Activated CD8-positive, alpha-beta T cell treated with anti-CD3 and anti-CD28 coated beads, Interleukin-2, amount 10 ng/mL, durations not matched to agents 7 days and 5 days (primary cell): ENCODE results near the gene NEGR1. TPM values are rescaled to one million over a fixed set of nuclear protein-coding genes. Genes with fewer than 3 reads are reported as not detected.

Source experiments
- ATAC-seq: fragments of 150-1000 bp; cut with Tn5 transposase; one replicate; pipeline ENCODE4 v1.10.0; 2021; ENCODE audit warnings: moderate library complexity
- CTCF ChIA-PET: fragments of 350-600 bp; sonication (Branson Sonifier 250); formaldehyde crosslinking; loops from one replicate; lab custom pipeline; 2021; ENCODE audit warnings: antibody characterized with exemption; lab: Charles Lee
- POLR2A ChIA-PET: fragments of 350-600 bp; sonication (Branson Sonifier 250); formaldehyde crosslinking; loops from one replicate; lab custom pipeline; 2021; ENCODE audit warnings: antibody characterized with exemption; lab: Charles Lee
- DNase-seq: peaks from one replicate; pipeline ENCODE4 v3.0.0-alpha.2; 2020
- H3K27ac Mint-ChIP-seq: one replicate; pipeline ENCODE4 v1.8.0; 2021; ENCODE audit warnings: mild to moderate bottlenecking, mixed read lengths
- H3K27me3 Mint-ChIP-seq: one replicate; pipeline ENCODE4 v1.8.0; 2021; ENCODE audit warnings: low read depth, mixed read lengths
- H3K36me3 Mint-ChIP-seq: one replicate; pipeline ENCODE4 v1.8.0; 2021; ENCODE audit warnings: low read depth, mixed read lengths
- H3K4me1 Mint-ChIP-seq: one replicate; pipeline ENCODE4 v1.8.0; 2021; ENCODE audit warnings: low read depth, mixed read lengths
- H3K4me3 Mint-ChIP-seq: one replicate; pipeline ENCODE4 v1.8.0; 2021; ENCODE audit warnings: mild to moderate bottlenecking, mixed read lengths
- H3K9me3 Mint-ChIP-seq: one replicate; pipeline ENCODE4 v1.8.0; 2022; ENCODE audit warnings: mixed read lengths; ENCODE audit not compliant: insufficient read depth
- total RNA-seq, 2 experiments: library from RNA; stranded (reverse); gene quantifications; one replicate each; pipeline ENCODE4 v1.2.3, GENCODE V29; 2021

Gene NEGR1
- total RNA-seq, 2 experiments from 2014 or later, result not detected

GRCh38 chr1:71586030-71586429 lies 696.3 kb downstream of the NEGR1 start:
- Mint-ChIP-seq H3K9me3 (no peaks in the 10 kb centered on the region), H3K27me3 (no peaks in the 10 kb centered on the region), H3K36me3 (no peaks in the 10 kb centered on the region), H3K4me3 (no peak overlapping the region), H3K4me1 (no peaks in the 10 kb centered on the region), H3K27ac (no peak overlapping the region)
- DNase-seq (no peak), ATAC-seq (no peak)
- POLR2A ChIA-PET, result no interaction called here
- CTCF ChIA-PET, result no interaction called here

- Mint-ChIP-seq H3K27ac (no peak overlapping the region), H3K27me3 (no peaks in the 10 kb centered on the region), H3K36me3 (no peaks in the 10 kb centered on the region), H3K4me3 (no peak overlapping the region), H3K9me3 (no peaks in the 10 kb centered on the region), H3K4me1 (no peaks in the 10 kb centered on the region)
- CTCF ChIA-PET, result no interaction called here
- no peak for ATAC-seq
- POLR2A ChIA-PET, result no interaction called here
- no peak for DNase-seq
Measured at GRCh38 chr1:71583756-71584155, 698.6 kb downstream of the NEGR1 start.

- Mint-ChIP-seq H3K4me3 (no peak overlapping the region), H3K27ac (no peak overlapping the region), H3K4me1 (no peaks in the 10 kb centered on the region), H3K27me3 (no peaks in the 10 kb centered on the region), H3K9me3 (no peaks in the 10 kb centered on the region), H3K36me3 (no peaks in the 10 kb centered on the region)
- ChIA-PET POLR2A (no interaction called here), CTCF (no interaction called here)
- DNase-seq, result no peak
- ATAC-seq, result no peak
Measured at GRCh38 chr1:71582673-71583072, 699.7 kb downstream of the NEGR1 start.

- Mint-ChIP-seq H3K9me3 (no peaks in the 10 kb centered on the region), H3K27ac (no peak overlapping the region), H3K36me3 (no peaks in the 10 kb centered on the region), H3K4me1 (no peaks in the 10 kb centered on the region), H3K4me3 (no peak overlapping the region), H3K27me3 (no peaks in the 10 kb centered on the region)
- ChIA-PET POLR2A (no interaction called here), CTCF (no interaction called here)
- ATAC-seq (no peak), DNase-seq (no peak)
Measured at GRCh38 chr1:71577451-71578131, 704.7 kb downstream of the NEGR1 start.

GRCh38 chr1:71572038-71572437 lies 710.3 kb downstream of the NEGR1 start:
- ATAC-seq (no peak), DNase-seq (no peak)
- H3K9me3 Mint-ChIP-seq, result no peaks in the 10 kb centered on the region
- no peak overlapping the region for H3K27ac Mint-ChIP-seq
- H3K36me3 Mint-ChIP-seq, result no peaks in the 10 kb centered on the region
- H3K4me1 Mint-ChIP-seq, result no peaks in the 10 kb centered on the region
- CTCF ChIA-PET, result no interaction called here
- H3K27me3 Mint-ChIP-seq, result no peaks in the 10 kb centered on the region
- POLR2A ChIA-PET, result no interaction called here
- H3K4me3 Mint-ChIP-seq, result no peak overlapping the region

- DNase-seq (no peak), ATAC-seq (no peak)
- no peak overlapping the region for H3K4me3 Mint-ChIP-seq
- H3K27me3 Mint-ChIP-seq, result no peaks in the 10 kb centered on the region
- no peak overlapping the region for H3K27ac Mint-ChIP-seq
- H3K36me3 Mint-ChIP-seq, result no peaks in the 10 kb centered on the region
- H3K9me3 Mint-ChIP-seq, result no peaks in the 10 kb centered on the region
- H3K4me1 Mint-ChIP-seq, result no peaks in the 10 kb centered on the region
- ChIA-PET POLR2A (no interaction called here), CTCF (no interaction called here)
Measured at GRCh38 chr1:71566413-71566812, 715.9 kb downstream of the NEGR1 start.

- ChIA-PET CTCF (no interaction called here), POLR2A (no interaction called here)
- ATAC-seq (no peak), DNase-seq (no peak)
- no peaks in the 10 kb centered on the region for H3K36me3 Mint-ChIP-seq
- no peaks in the 10 kb centered on the region for H3K4me1 Mint-ChIP-seq
- H3K4me3 Mint-ChIP-seq, result no peak overlapping the region
- no peak overlapping the region for H3K27ac Mint-ChIP-seq
- no peaks in the 10 kb centered on the region for H3K27me3 Mint-ChIP-seq
- no peaks in the 10 kb centered on the region for H3K9me3 Mint-ChIP-seq
Measured at GRCh38 chr1:71565831-71566230, 716.5 kb downstream of the NEGR1 start.

GRCh38 chr1:71565262-71565661 lies 717.1 kb downstream of the NEGR1 start:
- H3K9me3 Mint-ChIP-seq, result no peaks in the 10 kb centered on the region
- ChIA-PET CTCF (no interaction called here), POLR2A (no interaction called here)
- H3K36me3 Mint-ChIP-seq, result no peaks in the 10 kb centered on the region
- DNase-seq (no peak), ATAC-seq (no peak)
- H3K27me3 Mint-ChIP-seq, result no peaks in the 10 kb centered on the region
- H3K4me1 Mint-ChIP-seq, result no peaks in the 10 kb centered on the region
- no peak overlapping the region for H3K4me3 Mint-ChIP-seq
- H3K27ac Mint-ChIP-seq, result no peak overlapping the region

- CTCF ChIA-PET, result no interaction called here
- no peak overlapping the region for H3K27ac Mint-ChIP-seq
- POLR2A ChIA-PET, result no interaction called here
- DNase-seq (no peak), ATAC-seq (no peak)
- no peaks in the 10 kb centered on the region for H3K27me3 Mint-ChIP-seq
- H3K4me1 Mint-ChIP-seq, result no peaks in the 10 kb centered on the region
- no peaks in the 10 kb centered on the region for H3K36me3 Mint-ChIP-seq
- no peak overlapping the region for H3K4me3 Mint-ChIP-seq
- no peaks in the 10 kb centered on the region for H3K9me3 Mint-ChIP-seq
Measured at GRCh38 chr1:71562298-71562697, 720.0 kb downstream of the NEGR1 start.

- CTCF ChIA-PET, result no interaction called here
- no peaks in the 10 kb centered on the region for H3K4me1 Mint-ChIP-seq
- H3K9me3 Mint-ChIP-seq, result no peaks in the 10 kb centered on the region
Measured at GRCh38 chr1:71561729-71562128, 720.6 kb downstream of the NEGR1 start.

GRCh38 chr1:71561206-71561605 lies 721.1 kb downstream of the NEGR1 start:
- ChIA-PET POLR2A (no interaction called here), CTCF (no interaction called here)
- Mint-ChIP-seq H3K4me1 (no peaks in the 10 kb centered on the region), H3K27me3 (no peaks in the 10 kb centered on the region), H3K9me3 (no peaks in the 10 kb centered on the region), H3K36me3 (no peaks in the 10 kb centered on the region), H3K4me3 (no peak overlapping the region), H3K27ac (no peak overlapping the region)
- ATAC-seq, result no peak
- DNase-seq, result no peak

More at GRCh38 chr1:71561729-71562128, 720.6 kb downstream of the NEGR1 start:
- no peak overlapping the region for H3K4me3 Mint-ChIP-seq
- DNase-seq, result no peak
- H3K36me3 Mint-ChIP-seq, result no peaks in the 10 kb centered on the region
- no peak for ATAC-seq
- POLR2A ChIA-PET, result no interaction called here
- no peaks in the 10 kb centered on the region for H3K27me3 Mint-ChIP-seq
- no peak overlapping the region for H3K27ac Mint-ChIP-seq

GRCh38 chr1:71559880-71560279 lies 722.5 kb downstream of the NEGR1 start:
- DNase-seq (no peak), ATAC-seq (no peak)
- POLR2A ChIA-PET, result no interaction called here
- Mint-ChIP-seq H3K9me3 (no peaks in the 10 kb centered on the region), H3K4me1 (no peaks in the 10 kb centered on the region), H3K27ac (no peak overlapping the region), H3K4me3 (no peak overlapping the region), H3K36me3 (no peaks in the 10 kb centered on the region), H3K27me3 (no peaks in the 10 kb centered on the region)
- CTCF ChIA-PET, result no interaction called here

- CTCF ChIA-PET, result no interaction called here
- Mint-ChIP-seq H3K36me3 (no peaks in the 10 kb centered on the region), H3K27me3 (no peaks in the 10 kb centered on the region), H3K4me3 (no peak overlapping the region), H3K27ac (no peak overlapping the region), H3K9me3 (no peaks in the 10 kb centered on the region), H3K4me1 (no peaks in the 10 kb centered on the region)
- no peak for DNase-seq
- POLR2A ChIA-PET, result no interaction called here
- no peak for ATAC-seq
Measured at GRCh38 chr1:71557138-71557537, 725.2 kb downstream of the NEGR1 start.
